Kidney (tissue), 14 donors: ENCODE data around the gene SLC6A17. TPM values are rescaled to one million over a fixed set of nuclear protein-coding genes. Genes with fewer than 3 reads are reported as not detected.
A peak's percentile ranks its signal among the peaks of the same experiment; 100 is the strongest.

Experiments used
- DNase-seq, 5 donors: peaks; one replicate each; pipeline ENCODE4 v3.0.0-alpha.2; 2013 to 2020
- FAIRE-seq: peaks from 2 replicates; lab custom pipeline; 2012; peaks lifted over from hg19 to GRCh38; lab: Jason Lieb, UNC
- H3K27ac ChIP-seq, 2 donors: one replicate each; pipeline ENCODE4 v1.7.0; 2013; ENCODE audit warnings: low read depth in 2 of 2, low read length in 2 of 2, inconsistent platforms in 1 of 2
- H3K27me3 ChIP-seq: one replicate; pipeline ENCODE4 v1.7.1; 2013; ENCODE audit warnings: low read length, inconsistent platforms; ENCODE audit not compliant: control insufficient read depth, insufficient read depth
- H3K36me3 ChIP-seq, 3 donors: one replicate each; pipeline versions ENCODE4 v1.7.0 to v1.7.1; 2013; ENCODE audit warnings: low read length in 3 of 3, control low read depth in 1 of 3, inconsistent platforms in 1 of 3; ENCODE audit not compliant: insufficient read depth in 3 of 3, control insufficient read depth in 2 of 3
- H3K4me1 ChIP-seq, 3 donors: one replicate each; pipeline versions ENCODE4 v1.7.0 to v1.7.1; 2013; ENCODE audit warnings: low read length in 3 of 3, inconsistent platforms in 1 of 3, low read depth in 1 of 3; ENCODE audit not compliant: control insufficient read depth in 2 of 3, insufficient read depth in 2 of 3
- H3K4me3 ChIP-seq, 3 donors: one replicate each; pipeline versions ENCODE4 v1.7.0 to v1.8.1; 2013; ENCODE audit warnings: low read length in 3 of 3, control low read depth in 1 of 3, inconsistent platforms in 1 of 3
- H3K9ac ChIP-seq, 3 donors: one replicate each; pipeline versions ENCODE4 v1.7.0 to v1.7.1; 2013; ENCODE audit warnings: low read length in 3 of 3, control low read depth in 1 of 3, inconsistent platforms in 1 of 3
- H3K9me3 ChIP-seq, 3 donors: one replicate each; pipeline versions ENCODE4 v1.7.0 to v1.7.1; 2013; ENCODE audit warnings: low read length in 3 of 3, control low read depth in 1 of 3, inconsistent platforms in 1 of 3; ENCODE audit not compliant: control insufficient read depth in 2 of 3, insufficient read depth in 1 of 3
- intact Hi-C: fragments of 100-400 bp; cut with DNase I; formaldehyde crosslinking; loops from one replicate; pipeline ENCODE4 v1.11.1; 2022
- polyA plus RNA-seq: library from polyadenylated mRNA; stranded (reverse); fragments of 350-450 nt; fragmentation: Illumina TruSeq; extraction: RNeasy Lipid Tissue Mini Kit (QIAGEN cat#74804); gene quantifications from one replicate; pipeline ENCODE4 v1.2.3, GENCODE V29; 2014; ENCODE audit warnings: low read depth, low replicate concordance; ENCODE audit not compliant: insufficient read depth
- total RNA-seq: library from RNA; stranded (reverse); fragmentation: NEBNext Ultra II Directional; extraction: Animal tissue kit (Norgen Biotek cat#: 25700); gene quantifications from one replicate; pipeline ENCODE4 v1.2.1, GENCODE V29; 2021
- TF ChIP-seq, protein P1 (sequence below): IDR thresholded peaks from 3 replicates; pipeline ENCODE4 v1.5.1; 2012; ENCODE audit warnings: mild to moderate bottlenecking, moderate library complexity, borderline replicate concordance; ENCODE audit not compliant: insufficient read depth; ENCODE audit errors: extremely low read depth
- donor health status: control.
- donor health status: control.
- donor health status: control.
- donor health status: control.
- donor health status: control.
- donor health status: DM: yes; HTN: yes; CAD: no.
- donor health status: Normal renal cell carcinoma (clear cell type).

SLC6A17 gene
- total and polyA plus RNA-seq, 2 donors from 2014 or later = 1.7 to 2.3 TPM

DNA sequence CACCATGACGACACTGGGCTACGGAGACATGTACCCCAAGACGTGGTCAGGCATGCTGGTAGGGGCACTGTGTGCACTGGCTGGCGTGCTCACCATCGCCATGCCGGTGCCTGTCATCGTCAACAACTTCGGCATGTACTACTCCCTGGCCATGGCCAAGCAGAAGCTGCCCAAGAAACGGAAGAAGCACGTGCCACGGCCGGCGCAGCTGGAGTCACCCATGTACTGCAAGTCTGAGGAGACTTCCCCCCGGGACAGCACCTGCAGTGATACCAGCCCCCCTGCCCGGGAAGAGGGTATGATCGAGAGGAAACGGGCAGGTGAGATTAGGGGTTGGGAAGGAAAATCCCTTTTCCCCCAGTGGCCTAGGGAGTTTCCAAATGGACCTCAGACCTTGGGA lies 73.3 kb downstream of the SLC6A17 start:
- Histone ChIP-seq H3K27ac (no peak overlapping the region), H3K4me3 (no peak overlapping the region), H3K4me1 (peaks cover 0 to 39% (median 13%) of the 10 kb centered on the region in 3 donors), H3K9me3 (no peaks in the 10 kb centered on the region), H3K9ac (no peak overlapping the region), H3K27me3 (no peaks in the 10 kb centered on the region), H3K36me3 (peaks cover 0 to 5% (median 5%) of the 10 kb centered on the region in 3 donors)
- TF ChIP-seq, protein P1, sequence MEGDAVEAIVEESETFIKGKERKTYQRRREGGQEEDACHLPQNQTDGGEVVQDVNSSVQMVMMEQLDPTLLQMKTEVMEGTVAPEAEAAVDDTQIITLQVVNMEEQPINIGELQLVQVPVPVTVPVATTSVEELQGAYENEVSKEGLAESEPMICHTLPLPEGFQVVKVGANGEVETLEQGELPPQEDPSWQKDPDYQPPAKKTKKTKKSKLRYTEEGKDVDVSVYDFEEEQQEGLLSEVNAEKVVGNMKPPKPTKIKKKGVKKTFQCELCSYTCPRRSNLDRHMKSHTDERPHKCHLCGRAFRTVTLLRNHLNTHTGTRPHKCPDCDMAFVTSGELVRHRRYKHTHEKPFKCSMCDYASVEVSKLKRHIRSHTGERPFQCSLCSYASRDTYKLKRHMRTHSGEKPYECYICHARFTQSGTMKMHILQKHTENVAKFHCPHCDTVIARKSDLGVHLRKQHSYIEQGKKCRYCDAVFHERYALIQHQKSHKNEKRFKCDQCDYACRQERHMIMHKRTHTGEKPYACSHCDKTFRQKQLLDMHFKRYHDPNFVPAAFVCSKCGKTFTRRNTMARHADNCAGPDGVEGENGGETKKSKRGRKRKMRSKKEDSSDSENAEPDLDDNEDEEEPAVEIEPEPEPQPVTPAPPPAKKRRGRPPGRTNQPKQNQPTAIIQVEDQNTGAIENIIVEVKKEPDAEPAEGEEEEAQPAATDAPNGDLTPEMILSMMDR = no peak
- FAIRE-seq (no peak), DNase-seq (no peak)
- intact Hi-C loops = no loop called here

DNA sequence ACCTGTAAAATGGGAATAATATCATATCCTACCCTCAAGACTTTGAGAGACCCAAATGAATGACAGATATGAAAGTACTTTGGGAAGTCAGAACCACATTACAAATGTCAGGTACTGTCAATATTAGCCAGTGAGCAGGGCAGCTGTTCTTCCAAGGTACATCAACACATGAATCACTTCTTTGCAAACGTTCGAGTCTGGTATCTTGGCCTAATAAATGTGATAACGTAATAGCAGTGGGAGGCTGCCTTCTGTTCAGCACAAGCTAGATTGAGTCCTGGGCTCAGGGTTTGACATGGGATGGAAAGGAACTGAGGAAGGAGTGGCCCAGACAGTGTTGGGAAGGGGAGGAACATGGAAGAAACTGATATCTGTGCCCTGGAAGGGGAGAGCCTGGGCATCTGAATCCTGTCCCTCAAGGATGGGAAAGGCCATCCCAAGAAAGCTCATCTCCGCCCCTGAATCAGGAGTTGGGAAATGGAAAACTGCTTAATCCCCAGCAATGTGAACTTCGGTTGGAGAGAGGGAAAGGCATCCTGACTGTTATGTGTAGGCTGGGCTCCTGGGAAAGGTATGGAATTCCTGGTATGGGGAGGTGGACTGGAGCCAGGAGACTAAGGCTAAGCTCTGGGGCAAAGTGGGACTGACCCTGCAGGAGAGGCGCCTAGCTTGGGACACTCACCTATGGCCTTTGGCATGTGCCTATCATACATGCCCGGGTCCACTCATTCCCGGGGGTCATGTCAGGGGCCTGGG lies 74.1 kb downstream of the SLC6A17 start:
- peaks cover 0 to 5% (median 5%) of the 10 kb centered on the region in 3 donors for H3K36me3 ChIP-seq
- H3K4me3 ChIP-seq = no peak overlapping the region
- TF ChIP-seq, protein P1 = no peak
- H3K9me3 ChIP-seq = no peaks in the 10 kb centered on the region
- DNase-seq = peak in 1 of 5 donors; percentile 48
- H3K27me3 ChIP-seq = no peaks in the 10 kb centered on the region
- no peak overlapping the region for H3K9ac ChIP-seq
- no peak for FAIRE-seq
- intact Hi-C loops = no loop called here
- peaks cover 0 to 46% (median 13%) of the 10 kb centered on the region in 3 donors for H3K4me1 ChIP-seq
- H3K27ac ChIP-seq = no peak overlapping the region

DNA sequence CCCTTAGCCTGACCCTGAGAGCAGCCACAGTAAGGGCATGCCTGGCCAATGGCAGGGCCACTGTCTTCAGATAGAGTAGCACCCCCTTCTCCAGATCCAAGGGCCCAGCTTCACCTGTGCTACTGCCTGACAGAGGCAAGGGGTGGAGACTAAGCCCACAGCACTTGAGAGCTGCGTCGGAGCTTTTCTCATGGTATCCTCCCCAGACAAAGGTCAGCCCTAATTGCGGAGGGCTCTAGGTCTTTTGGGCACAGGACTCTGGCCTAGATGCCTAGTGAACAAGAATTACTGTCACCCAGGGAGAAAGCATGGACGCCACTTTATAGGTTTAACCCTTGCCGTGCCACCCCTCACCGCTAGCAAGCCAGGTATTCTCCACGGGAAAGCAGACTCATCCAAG lies 74.9 kb downstream of the SLC6A17 start:
- peaks cover 0 to 5% (median 5%) of the 10 kb centered on the region in 3 donors for H3K36me3 ChIP-seq
- peak in 1 of 5 donors; percentile 46 for DNase-seq

More for the DNA sequence above, 74.9 kb downstream of the SLC6A17 start:
- intact Hi-C loops = no loop called here
- TF ChIP-seq, protein P1 = no peak
- H3K4me3 ChIP-seq = no peak overlapping the region
- H3K27me3 ChIP-seq = no peaks in the 10 kb centered on the region
- H3K9me3 ChIP-seq = no peaks in the 10 kb centered on the region
- H3K27ac ChIP-seq = no peak overlapping the region
- no peak overlapping the region for H3K9ac ChIP-seq
- H3K4me1 ChIP-seq = peaks cover 0 to 44% (median 9%) of the 10 kb centered on the region in 3 donors
- no peak for FAIRE-seq
